BJ (cell line): ENCODE data around the gene ATP8B4. TPM values are rescaled to one million over a fixed set of nuclear protein-coding genes. Genes with fewer than 3 reads are reported as not detected.
A peak's percentile ranks its signal among the peaks of the same experiment; 100 is the strongest.

Experiments
- CTCF ChIA-PET: fragments of 350-600 bp; formaldehyde crosslinking; extraction: SDS; loops from one replicate; lab custom pipeline; 2021; ENCODE audit warnings: antibody characterized with exemption, inconsistent platforms; lab: Yijun Ruan, JAX
- POLR2A ChIA-PET: fragments of 300-600 bp; sonication (Branson Sonifier 250); formaldehyde crosslinking; extraction: SDS; loops from one replicate; lab custom pipeline; 2021; ENCODE audit warnings: antibody characterized with exemption; lab: Charles Lee
- DNase-seq: peaks from one replicate; pipeline ENCODE4 v3.0.0-alpha.2; 2011; ENCODE audit warnings: low read depth
- H3K27me3 ChIP-seq: 2 replicates; pipeline ENCODE4 v1.6.0; 2011; ENCODE audit warnings: low read length; ENCODE audit not compliant: control insufficient read depth, insufficient read depth
- H3K36me3 ChIP-seq: 2 replicates; pipeline ENCODE4 v1.5.1; 2011; ENCODE audit warnings: low read length; ENCODE audit not compliant: control insufficient read depth, insufficient read depth
- H3K4me3 ChIP-seq: 2 replicates; pipeline ENCODE4 v1.5.1; 2011; ENCODE audit warnings: low read depth, mild to moderate bottlenecking, control low read depth, low read length
- CTCF ChIP-seq: IDR thresholded peaks from 2 replicates; pipeline ENCODE4 v1.5.1; 2011; ENCODE audit warnings: low read depth, mild to moderate bottlenecking, control low read depth, inconsistent platforms, low read length, moderate library complexity; ENCODE audit not compliant: insufficient read depth
- polyA minus RNA-seq: library from RNA; depleted of rRNA, polyadenylated mRNA; stranded (reverse); fragments of >200 nt; gene quantifications from 2 replicates; pipeline ENCODE4 v1.2.3, GENCODE V29; 2011; rRNA and poly(A)+ RNA removed
- polyA plus RNA-seq: library from polyadenylated mRNA; depleted of rRNA; stranded (reverse); fragments of >200 nt; gene quantifications from 2 replicates; pipeline ENCODE4 v1.2.3, GENCODE V29; 2011; rRNA removed

ATP8B4 gene
- polyA plus RNA-seq = 0.23 and 0.44 TPM in 2 replicates
- polyA minus RNA-seq = 0.36 and 0.62 TPM in 2 replicates

GRCh38 chr15:50119063-50120040 lies at the start of gene ATP8B4:
TSS of gene ATP8B4 (minus strand) at chr15:50119233. CDS start at chr15:50106966, 12,267 bp downstream.
- Histone ChIP-seq H3K4me3 (no peak within 1 kb of the TSS), H3K27me3 (no peaks in the 10 kb centered on the region), H3K36me3 (no peaks in the 10 kb centered on the region)
- CTCF ChIA-PET = interaction anchor here (2.2 kb wide), 1 partner anchor 18 kb away, joined by 5 read pairs; no protein-coding TSS in a partner anchor
- no peak for TF ChIP-seq CTCF
- DNase-seq = no peak
- POLR2A ChIA-PET = interaction anchor here (0.6 kb wide), 1 partner anchor 123 kb away, joined by 5 read pairs; no protein-coding TSS in a partner anchor

- TF ChIP-seq CTCF = no peak
- CTCF ChIA-PET = interaction anchor here (1.4 kb wide), 1 partner anchor 13 kb away, joined by 9 read pairs; no protein-coding TSS in a partner anchor
- POLR2A ChIA-PET = no interaction called here
Observed at GRCh38 chr15:50168379-50168778, 49.3 kb upstream of the ATP8B4 start.

GRCh38 chr15:50167110-50167509 lies 48.1 kb upstream of the ATP8B4 start:
- H3K27me3 ChIP-seq = no peaks in the 10 kb centered on the region

More at GRCh38 chr15:50168379-50168778, 49.3 kb upstream of the ATP8B4 start:
- no peak overlapping the region for H3K4me3 ChIP-seq
- H3K36me3 ChIP-seq = no peaks in the 10 kb centered on the region
- H3K27me3 ChIP-seq = no peaks in the 10 kb centered on the region
- DNase-seq = no peak

GRCh38 chr15:50166216-50166615 lies 47.2 kb upstream of the ATP8B4 start:
- ChIA-PET POLR2A (interaction anchor here (0.6 kb wide), 1 partner anchor 9 kb away, joined by 3 read pairs; no protein-coding TSS in a partner anchor), CTCF (interaction anchor here (1.2 to 1.9 kb wide), 4 partner anchors 12 to 149 kb away, joined by 3 to 6 read pairs (median 3); no protein-coding TSS in a partner anchor)
- TF ChIP-seq CTCF = no peak
- peak; percentile 60 for DNase-seq
- Histone ChIP-seq H3K36me3 (no peaks in the 10 kb centered on the region), H3K27me3 (no peaks in the 10 kb centered on the region), H3K4me3 (no peak overlapping the region)

More at GRCh38 chr15:50167110-50167509, 48.1 kb upstream of the ATP8B4 start:
- DNase-seq = no peak
- ChIA-PET POLR2A (no interaction called here), CTCF (interaction anchor here (1.5 to 1.9 kb wide), 2 partner anchors 14 to 148 kb away, joined by 3 to 6 read pairs; no protein-coding TSS in a partner anchor)
- no peak overlapping the region for H3K4me3 ChIP-seq
- H3K36me3 ChIP-seq = no peaks in the 10 kb centered on the region
- TF ChIP-seq CTCF = no peak

- CTCF ChIA-PET = interaction anchor here (0.6 to 1.6 kb wide), 2 partner anchors 19 to 149 kb away, joined by 3 to 5 read pairs; no protein-coding TSS in a partner anchor
- DNase-seq = no peak
- no peaks in the 10 kb centered on the region for H3K27me3 ChIP-seq
- no peak for TF ChIP-seq CTCF
- POLR2A ChIA-PET = no interaction called here
- no peaks in the 10 kb centered on the region for H3K36me3 ChIP-seq
- no peak overlapping the region for H3K4me3 ChIP-seq
Observed at GRCh38 chr15:50164458-50164857, 45.4 kb upstream of the ATP8B4 start.
